ENCODE measurements around the gene TYK2. TPM values are rescaled to one million over a fixed set of nuclear protein-coding genes. Genes with fewer than 3 reads are reported as not detected.

TYK2 gene
- total RNA-seq, 1 donor: 72.7 TPM

DNA sequence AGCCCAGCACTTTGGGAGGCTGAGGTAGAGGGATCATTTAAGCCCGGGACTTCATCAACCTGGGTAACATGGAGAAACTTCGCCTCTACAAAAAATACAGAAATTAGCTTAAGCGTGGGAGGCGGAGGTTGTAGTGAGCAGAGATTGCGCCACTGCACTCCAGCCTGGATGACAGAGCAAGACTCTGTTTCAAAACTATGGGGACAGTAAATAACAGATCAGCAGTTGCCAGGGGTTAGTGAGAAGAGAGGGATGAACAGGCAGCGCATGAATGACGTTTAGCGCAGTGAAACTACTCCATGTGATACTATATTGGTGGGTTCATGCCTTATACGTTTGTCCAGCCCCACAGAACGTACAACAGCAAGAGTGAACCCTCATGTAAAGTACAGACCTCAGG lies 33.9 kb downstream of the TYK2 start:
- H3K4me1 ChIP-seq (ENCODE audit: insufficient read depth, low read length): peaks cover 5% of the 10 kb centered on the region
- no peaks in the 10 kb centered on the region for H4K20me1 ChIP-seq (ENCODE audit: insufficient read depth, low read length)
- H3K9me3 ChIP-seq (ENCODE audit: low read depth, low read length): no peaks in the 10 kb centered on the region
- no peak overlapping the region for H2AFZ ChIP-seq (ENCODE audit: low read length)
- H3K36me3 ChIP-seq (ENCODE audit: insufficient read depth, low read length): peaks cover 11% of the 10 kb centered on the region
- TF ChIP-seq, protein P1, sequence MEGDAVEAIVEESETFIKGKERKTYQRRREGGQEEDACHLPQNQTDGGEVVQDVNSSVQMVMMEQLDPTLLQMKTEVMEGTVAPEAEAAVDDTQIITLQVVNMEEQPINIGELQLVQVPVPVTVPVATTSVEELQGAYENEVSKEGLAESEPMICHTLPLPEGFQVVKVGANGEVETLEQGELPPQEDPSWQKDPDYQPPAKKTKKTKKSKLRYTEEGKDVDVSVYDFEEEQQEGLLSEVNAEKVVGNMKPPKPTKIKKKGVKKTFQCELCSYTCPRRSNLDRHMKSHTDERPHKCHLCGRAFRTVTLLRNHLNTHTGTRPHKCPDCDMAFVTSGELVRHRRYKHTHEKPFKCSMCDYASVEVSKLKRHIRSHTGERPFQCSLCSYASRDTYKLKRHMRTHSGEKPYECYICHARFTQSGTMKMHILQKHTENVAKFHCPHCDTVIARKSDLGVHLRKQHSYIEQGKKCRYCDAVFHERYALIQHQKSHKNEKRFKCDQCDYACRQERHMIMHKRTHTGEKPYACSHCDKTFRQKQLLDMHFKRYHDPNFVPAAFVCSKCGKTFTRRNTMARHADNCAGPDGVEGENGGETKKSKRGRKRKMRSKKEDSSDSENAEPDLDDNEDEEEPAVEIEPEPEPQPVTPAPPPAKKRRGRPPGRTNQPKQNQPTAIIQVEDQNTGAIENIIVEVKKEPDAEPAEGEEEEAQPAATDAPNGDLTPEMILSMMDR (IDR thresholded peaks at IDR 0.05; ENCODE audit: extremely low read depth, low read depth, low read length): no peak
- H3K27me3 ChIP-seq (ENCODE audit: insufficient read depth, low read length): no peaks in the 10 kb centered on the region
- peak; percentile 18 for DNase-seq (ENCODE audit: insufficient read length, low spot score, missing footprints)
- peak overlapping the region; percentile 20 for H3K4me2 ChIP-seq (ENCODE audit: insufficient read depth, low read length)
- H3K4me3 ChIP-seq (ENCODE audit: insufficient read depth, low read length): no peak overlapping the region
- no peaks in the 10 kb centered on the region for H3K79me2 ChIP-seq (ENCODE audit: insufficient read depth, low read length)
- H3K27ac ChIP-seq (ENCODE audit: low read depth, low read length): no peak overlapping the region

DNA sequence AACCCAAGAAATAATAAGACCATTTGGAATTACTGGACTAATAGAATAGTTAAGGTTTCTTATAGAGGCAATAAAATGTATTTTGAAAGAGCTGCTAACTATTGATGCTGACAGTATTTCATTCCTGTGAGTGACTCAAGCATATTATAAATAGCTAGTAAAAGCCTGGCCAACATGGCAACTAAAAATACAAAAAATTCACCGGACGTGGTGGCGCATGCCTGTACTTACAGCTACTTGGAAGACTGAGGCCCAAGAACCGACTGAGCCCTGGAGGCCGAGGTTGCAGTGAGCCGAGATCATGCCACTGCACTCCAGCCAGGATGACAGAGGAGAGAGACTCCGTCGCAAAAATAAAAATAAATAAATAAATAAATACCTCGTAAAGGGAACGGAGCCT lies 35.6 kb downstream of the TYK2 start:
- no peak overlapping the region for H2AFZ ChIP-seq (ENCODE audit: low read length)
- no peak overlapping the region for H3K4me2 ChIP-seq (ENCODE audit: insufficient read depth, low read length)
- TF ChIP-seq, protein P1 (IDR thresholded peaks at IDR 0.05; ENCODE audit: extremely low read depth, low read depth, low read length): no peak
- peaks cover 2% of the 10 kb centered on the region for H3K36me3 ChIP-seq (ENCODE audit: insufficient read depth, low read length)
- no peaks in the 10 kb centered on the region for H3K9me3 ChIP-seq (ENCODE audit: low read depth, low read length)
- no peak overlapping the region for H3K27ac ChIP-seq (ENCODE audit: low read depth, low read length)
- peaks cover 5% of the 10 kb centered on the region for H3K4me1 ChIP-seq (ENCODE audit: insufficient read depth, low read length)
- no peaks in the 10 kb centered on the region for H3K79me2 ChIP-seq (ENCODE audit: insufficient read depth, low read length)
- DNase-seq (ENCODE audit: insufficient read length, low spot score, missing footprints): peak; percentile 4
- H4K20me1 ChIP-seq (ENCODE audit: insufficient read depth, low read length): no peaks in the 10 kb centered on the region
- no peak overlapping the region for H3K4me3 ChIP-seq (ENCODE audit: insufficient read depth, low read length)
- no peaks in the 10 kb centered on the region for H3K27me3 ChIP-seq (ENCODE audit: insufficient read depth, low read length)

DNA sequence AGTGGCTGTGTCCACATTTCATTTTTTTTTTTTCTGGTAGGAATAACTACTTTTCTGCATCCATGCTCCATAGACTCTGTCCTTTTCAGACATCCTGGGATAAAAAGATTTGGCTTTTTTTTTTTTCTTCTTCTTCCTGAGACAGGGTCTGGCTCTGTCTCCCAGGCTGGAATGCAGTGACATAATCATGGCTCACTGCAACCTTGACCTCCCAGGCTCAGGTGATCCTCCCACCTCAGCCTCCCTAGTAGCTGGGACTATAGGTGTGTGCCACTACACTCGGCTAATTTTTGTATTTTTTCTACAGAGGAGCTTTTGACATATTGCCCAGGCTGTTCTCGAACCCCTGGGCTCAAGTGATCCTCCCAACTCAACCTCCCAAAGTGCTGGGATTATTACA lies 36.9 kb downstream of the TYK2 start:
- no peaks in the 10 kb centered on the region for H3K9me3 ChIP-seq (ENCODE audit: low read depth, low read length)
- DNase-seq (ENCODE audit: insufficient read length, low spot score, missing footprints): no peak
- H2AFZ ChIP-seq (ENCODE audit: low read length): no peak overlapping the region
- no peaks in the 10 kb centered on the region for H4K20me1 ChIP-seq (ENCODE audit: insufficient read depth, low read length)
- no peaks in the 10 kb centered on the region for H3K79me2 ChIP-seq (ENCODE audit: insufficient read depth, low read length)
- no peaks in the 10 kb centered on the region for H3K36me3 ChIP-seq (ENCODE audit: insufficient read depth, low read length)
- peaks cover 5% of the 10 kb centered on the region for H3K4me1 ChIP-seq (ENCODE audit: insufficient read depth, low read length)
- H3K27me3 ChIP-seq (ENCODE audit: insufficient read depth, low read length): no peaks in the 10 kb centered on the region
- H3K27ac ChIP-seq (ENCODE audit: low read depth, low read length): no peak overlapping the region
- H3K4me3 ChIP-seq (ENCODE audit: insufficient read depth, low read length): no peak overlapping the region
- TF ChIP-seq, protein P1 (IDR thresholded peaks at IDR 0.05; ENCODE audit: extremely low read depth, low read depth, low read length): no peak
- H3K4me2 ChIP-seq (ENCODE audit: insufficient read depth, low read length): no peak overlapping the region

DNA sequence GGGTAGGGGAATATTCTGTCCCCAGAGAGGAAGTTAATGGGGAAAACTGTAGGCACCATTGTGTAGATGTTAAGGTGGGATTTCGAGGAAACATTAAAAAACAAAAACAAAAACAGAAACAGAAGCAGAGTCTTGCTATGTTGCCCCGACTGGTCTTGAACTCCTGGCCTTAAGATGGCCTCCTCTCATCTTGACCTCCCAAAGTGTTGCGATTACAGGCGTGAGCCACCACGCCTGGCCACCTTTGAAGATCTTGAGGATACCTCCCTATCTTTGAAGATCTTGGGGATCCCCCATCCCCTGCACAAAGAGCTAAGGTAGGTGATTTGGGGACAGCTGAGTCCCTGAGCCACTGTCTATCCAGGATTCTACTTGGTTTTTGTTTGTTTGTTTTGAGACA lies 40.4 kb downstream of the TYK2 start:
- DNase-seq (ENCODE audit: insufficient read length, low spot score, missing footprints): peak; percentile 23

More for the DNA sequence above, 40.4 kb downstream of the TYK2 start:
- no peak overlapping the region for H2AFZ ChIP-seq (ENCODE audit: low read length)
- TF ChIP-seq, protein P1 (IDR thresholded peaks at IDR 0.05; ENCODE audit: extremely low read depth, low read depth, low read length): no peak
- H3K79me2 ChIP-seq (ENCODE audit: insufficient read depth, low read length): no peaks in the 10 kb centered on the region
- no peak overlapping the region for H3K4me2 ChIP-seq (ENCODE audit: insufficient read depth, low read length)
- H3K9me3 ChIP-seq (ENCODE audit: low read depth, low read length): no peaks in the 10 kb centered on the region
- H3K4me1 ChIP-seq (ENCODE audit: insufficient read depth, low read length): no peaks in the 10 kb centered on the region
- no peaks in the 10 kb centered on the region for H4K20me1 ChIP-seq (ENCODE audit: insufficient read depth, low read length)
- H3K4me3 ChIP-seq (ENCODE audit: insufficient read depth, low read length): no peak overlapping the region
- H3K27me3 ChIP-seq (ENCODE audit: insufficient read depth, low read length): no peaks in the 10 kb centered on the region
- no peaks in the 10 kb centered on the region for H3K36me3 ChIP-seq (ENCODE audit: insufficient read depth, low read length)
- no peak overlapping the region for H3K27ac ChIP-seq (ENCODE audit: low read depth, low read length)
